HG03378 (cell line): ENCODE measurements around the gene SLC13A5.

Experiments
- ATAC-seq: cut with Tn5 transposase; IDR thresholded peaks from one replicate; pipeline ENCODE4 v1.9.1; 2021; ENCODE audit warnings: mild to moderate bottlenecking, moderate library complexity; ENCODE audit not compliant: unreplicated experiment

Gene SLC13A5

GRCh38 chr17:6639586-6640535 is 73.3 kb downstream of the SLC13A5 start:
- ATAC-seq: no peak

GRCh38 chr17:6639014-6639585 is 74.1 kb downstream of the SLC13A5 start:
- no peak for ATAC-seq

GRCh38 chr17:6638046-6638908 is 74.9 kb downstream of the SLC13A5 start:
- no peak for ATAC-seq

GRCh38 chr17:6637458-6637840 is 75.7 kb downstream of the SLC13A5 start:
- ATAC-seq: no peak

- no peak for ATAC-seq
Measured at GRCh38 chr17:6636616-6637457, 76.3 kb downstream of the SLC13A5 start.

- ATAC-seq: no peak
Measured at GRCh38 chr17:6636105-6636504, 77.1 kb downstream of the SLC13A5 start.
